Mesenchymal stem cell (in vitro differentiated cells and primary cell): Measurements from ENCODE around the gene EPB41.

Source experiments
- DNase-seq: peaks from one replicate; pipeline ENCODE4 v3.0.0-alpha.2; 2013
- H2AFZ ChIP-seq: one replicate; pipeline ENCODE4 v1.6.1; 2013; ENCODE audit warnings: low read depth, mild to moderate bottlenecking, control low read depth, inconsistent platforms, low read length, moderate library complexity
- H2AK5ac ChIP-seq: 2 replicates; pipeline ENCODE4 v1.6.1; 2013; ENCODE audit warnings: low read length, moderate library complexity, mild to moderate bottlenecking, inconsistent platforms; ENCODE audit not compliant: severe bottlenecking
- H2BK120ac ChIP-seq: one replicate; pipeline ENCODE4 v1.6.1; 2013; ENCODE audit warnings: low read depth, mild to moderate bottlenecking, inconsistent platforms, low read length, moderate library complexity
- H2BK12ac ChIP-seq, 2 experiments: one replicate each; pipeline ENCODE4 v1.6.1; 2013; ENCODE audit warnings: inconsistent platforms in 2 of 2, low read length in 2 of 2, mild to moderate bottlenecking in 2 of 2, moderate library complexity in 2 of 2, control low read depth in 1 of 2
- H2BK15ac ChIP-seq: one replicate; pipeline ENCODE4 v1.6.1; 2013; ENCODE audit warnings: mild to moderate bottlenecking, low read depth, inconsistent platforms; ENCODE audit not compliant: poor library complexity, severe bottlenecking
- H2BK5ac ChIP-seq: 2 replicates; pipeline ENCODE4 v1.6.1; 2013; ENCODE audit warnings: low read depth, mild to moderate bottlenecking, low read length, control low read depth, inconsistent platforms; ENCODE audit not compliant: poor library complexity, severe bottlenecking
- H3K14ac ChIP-seq, 2 experiments: one replicate each; pipeline ENCODE4 v1.6.1; 2013; ENCODE audit warnings: inconsistent platforms in 2 of 2, low read length in 2 of 2, control low read depth in 1 of 2, mild to moderate bottlenecking in 1 of 2, moderate library complexity in 1 of 2
- H3K18ac ChIP-seq, 2 experiments: one replicate each; pipeline ENCODE4 v1.6.1; 2013; ENCODE audit warnings: inconsistent platforms in 2 of 2, low read length in 2 of 2, control low read depth in 1 of 2, low read depth in 1 of 2, mild to moderate bottlenecking in 1 of 2
- H3K23ac ChIP-seq, 2 experiments: one replicate each; pipeline ENCODE4 v1.6.1; 2013; ENCODE audit warnings: inconsistent platforms in 2 of 2, low read length in 2 of 2, mild to moderate bottlenecking in 2 of 2, moderate library complexity in 2 of 2, control low read depth in 1 of 2
- H3K27ac ChIP-seq: 2 replicates; pipeline ENCODE4 v1.5.1; 2013; ENCODE audit warnings: mild to moderate bottlenecking, moderate library complexity, low read length, control low read depth, inconsistent platforms; ENCODE audit not compliant: poor library complexity, severe bottlenecking
- H3K27me3 ChIP-seq, 2 experiments: 2 replicates each; pipeline versions ENCODE4 v1.6.1 to v1.7.0; 2013; ENCODE audit warnings: low read length in 2 of 2, mild to moderate bottlenecking in 2 of 2, moderate library complexity in 2 of 2, control low read depth in 1 of 2, inconsistent platforms in 1 of 2; ENCODE audit not compliant: control insufficient read depth in 1 of 2, insufficient read depth in 1 of 2
- H3K36me3 ChIP-seq, 2 experiments: 2 replicates each; pipeline versions ENCODE4 v1.6.1 to v1.7.0; 2013; ENCODE audit warnings: low read length in 2 of 2, control low read depth in 1 of 2, inconsistent platforms in 1 of 2, low read depth in 1 of 2, mild to moderate bottlenecking in 1 of 2; ENCODE audit not compliant: insufficient read depth in 2 of 2, control insufficient read depth in 1 of 2
- H3K4ac ChIP-seq, 2 experiments: one replicate each; pipeline ENCODE4 v1.6.1; 2013; ENCODE audit warnings: inconsistent platforms in 2 of 2, low read length in 2 of 2, mild to moderate bottlenecking in 2 of 2, moderate library complexity in 2 of 2, control low read depth in 1 of 2, low read depth in 1 of 2
- H3K4me1 ChIP-seq: 2 replicates; pipeline ENCODE4 v1.6.1; 2013; ENCODE audit warnings: low read depth, low read length, control low read depth; ENCODE audit not compliant: control insufficient read depth, insufficient read depth
- H3K4me2 ChIP-seq: 2 replicates; pipeline ENCODE4 v1.6.1; 2013; ENCODE audit warnings: low read length, mild to moderate bottlenecking, inconsistent platforms; ENCODE audit not compliant: poor library complexity, severe bottlenecking
- H3K4me3 ChIP-seq, 2 experiments: 2 replicates each; pipeline versions ENCODE4 v1.5.1 to v1.7.0; 2013; ENCODE audit warnings: low read length in 2 of 2, mild to moderate bottlenecking in 2 of 2, control low read depth in 1 of 2, low read depth in 1 of 2; ENCODE audit not compliant: insufficient read depth in 1 of 2
- H3K79me1 ChIP-seq: replicated peaks from 2 replicates; pipeline ENCODE4 v1.6.1; 2013; ENCODE audit warnings: mild to moderate bottlenecking, control low read depth, low read length, inconsistent platforms; ENCODE audit not compliant: poor library complexity, severe bottlenecking
- H3K9ac ChIP-seq: 2 replicates; pipeline ENCODE4 v1.7.0; 2013; ENCODE audit warnings: mild to moderate bottlenecking, low read length, moderate library complexity
- H3K9me3 ChIP-seq: 2 replicates; pipeline ENCODE4 v1.7.0; 2013; ENCODE audit warnings: mild to moderate bottlenecking, low read length; ENCODE audit not compliant: control insufficient read depth
- H4K8ac ChIP-seq: one replicate; pipeline ENCODE4 v1.6.1; 2013; ENCODE audit warnings: inconsistent platforms, mild to moderate bottlenecking, low read length, moderate library complexity
- H4K91ac ChIP-seq: one replicate; pipeline ENCODE4 v1.6.1; 2013; ENCODE audit warnings: mild to moderate bottlenecking, low read length, inconsistent platforms
- WGBS: methylation state at CpG from one replicate; pipeline ENCODE4 v1.1.7; 2013; ENCODE audit warnings: mixed read lengths; 5-methylcytosine and 5-hydroxymethylcytosine counted together

Gene EPB41

GRCh38 chr1:29081201-29081600 is 166.8 kb downstream of the EPB41 start:
- H3K4ac ChIP-seq = no peak overlapping the region
- H3K18ac ChIP-seq = no peak overlapping the region
- H2AK5ac ChIP-seq = no peak overlapping the region
- H3K27ac ChIP-seq = no peak overlapping the region
- no peaks in the 10 kb centered on the region for H3K27me3 ChIP-seq
- no peak overlapping the region for H3K14ac ChIP-seq
- no peak overlapping the region for H3K4me3 ChIP-seq
- H3K36me3 ChIP-seq = no peaks in the 10 kb centered on the region
- no peak overlapping the region for H2BK12ac ChIP-seq
- H3K4me2 ChIP-seq = no peak overlapping the region
- H3K79me1 ChIP-seq = no peaks in the 10 kb centered on the region
- no peak overlapping the region for H3K23ac ChIP-seq
- no peak overlapping the region for H2AFZ ChIP-seq
- no peak overlapping the region for H2BK5ac ChIP-seq
- DNase-seq = no peak
- no peak overlapping the region for H4K91ac ChIP-seq
- no peaks in the 10 kb centered on the region for H3K9me3 ChIP-seq
- no peak overlapping the region for H3K9ac ChIP-seq
- H2BK15ac ChIP-seq = no peak overlapping the region
- H2BK120ac ChIP-seq = no peak overlapping the region
- no peaks in the 10 kb centered on the region for H3K4me1 ChIP-seq
- 89% methylated on average over 2 of the region's 3 CpGs for WGBS
- H4K8ac ChIP-seq = no peak overlapping the region

- Histone ChIP-seq H3K4ac (no peak overlapping the region), H4K8ac (no peak overlapping the region), H2BK120ac (no peak overlapping the region), H3K27me3 (no peaks in the 10 kb centered on the region), H3K9me3 (no peaks in the 10 kb centered on the region), H3K27ac (no peak overlapping the region), H2AK5ac (no peak overlapping the region), H2BK5ac (no peak overlapping the region), H3K4me1 (no peaks in the 10 kb centered on the region), H3K18ac (no peak overlapping the region), H2AFZ (no peak overlapping the region), H4K91ac (no peak overlapping the region), H2BK12ac (no peak overlapping the region), H3K4me3 (no peak overlapping the region), H3K4me2 (no peak overlapping the region), H3K14ac (no peak overlapping the region), H3K23ac (no peak overlapping the region), H3K79me1 (no peaks in the 10 kb centered on the region), H3K36me3 (no peaks in the 10 kb centered on the region), H2BK15ac (no peak overlapping the region), H3K9ac (no peak overlapping the region)
- 43% methylated on average over 1 of the region's 3 CpGs for WGBS
- no peak for DNase-seq
These were observed 168.2 kb downstream of the EPB41 start for GRCh38 chr1:29082519-29082918.

GRCh38 chr1:29083317-29084195 is 169.2 kb downstream of the EPB41 start:
- Histone ChIP-seq H3K18ac (no peak overlapping the region), H2AK5ac (no peak overlapping the region), H3K4ac (no peak overlapping the region), H2AFZ (no peak overlapping the region), H3K9ac (no peak overlapping the region), H3K4me1 (no peaks in the 10 kb centered on the region), H2BK15ac (no peak overlapping the region), H3K4me3 (no peak overlapping the region), H3K9me3 (no peaks in the 10 kb centered on the region), H2BK120ac (no peak overlapping the region), H4K8ac (no peak overlapping the region), H4K91ac (no peak overlapping the region), H3K27ac (no peak overlapping the region), H3K14ac (no peak overlapping the region), H3K36me3 (no peaks in the 10 kb centered on the region), H3K79me1 (no peaks in the 10 kb centered on the region), H3K23ac (no peak overlapping the region), H2BK5ac (no peak overlapping the region), H3K4me2 (no peak overlapping the region), H2BK12ac (no peak overlapping the region), H3K27me3 (no peaks in the 10 kb centered on the region)
- DNase-seq = peak; percentile 57
- WGBS = 27% methylated on average over 1 of the region's 3 CpGs

GRCh38 chr1:29084196-29084521 is 169.8 kb downstream of the EPB41 start:
- no peak overlapping the region for H2AK5ac ChIP-seq
- no peak overlapping the region for H2BK12ac ChIP-seq
- H3K79me1 ChIP-seq = no peaks in the 10 kb centered on the region
- WGBS = 44% methylated on average over 2 of the region's 2 CpGs
- H3K36me3 ChIP-seq = no peaks in the 10 kb centered on the region
- no peak overlapping the region for H2BK5ac ChIP-seq
- no peak overlapping the region for H3K18ac ChIP-seq
- H3K27me3 ChIP-seq = no peaks in the 10 kb centered on the region
- no peak overlapping the region for H4K91ac ChIP-seq
- H3K27ac ChIP-seq = no peak overlapping the region
- H3K14ac ChIP-seq = no peak overlapping the region
- no peak overlapping the region for H2BK120ac ChIP-seq
- H2AFZ ChIP-seq = no peak overlapping the region
- no peak for DNase-seq
- H2BK15ac ChIP-seq = no peak overlapping the region
- no peak overlapping the region for H3K9ac ChIP-seq
- H3K4me1 ChIP-seq = no peaks in the 10 kb centered on the region
- H3K4ac ChIP-seq = no peak overlapping the region
- H4K8ac ChIP-seq = no peak overlapping the region
- H3K23ac ChIP-seq = no peak overlapping the region
- no peaks in the 10 kb centered on the region for H3K9me3 ChIP-seq
- no peak overlapping the region for H3K4me3 ChIP-seq
- no peak overlapping the region for H3K4me2 ChIP-seq
